CD14-positive monocyte (primary cell): Measurements from ENCODE around the gene PTPRN. TPM values are rescaled to one million over a fixed set of nuclear protein-coding genes. Genes with fewer than 3 reads are reported as not detected.

Experiments
- DNase-seq, 3 donors: peaks; one replicate each; pipeline ENCODE4 v3.0.0-alpha.2; 2011 to 2022
- H2AFZ ChIP-seq: 2 replicates; pipeline ENCODE4 v1.6.0; 2012; ENCODE audit warnings: mild to moderate bottlenecking, low read depth, low read length, inconsistent platforms; ENCODE audit not compliant: insufficient read depth, poor library complexity, severe bottlenecking
- H3K27ac ChIP-seq, 2 donors: 1 replicate in 1 of 2; 2 replicates in 1 of 2; pipeline ENCODE4 v1.5.1; 2012 to 2013; ENCODE audit warnings: low read length in 2 of 2, control low read depth in 1 of 2, inconsistent platforms in 1 of 2, low read depth in 1 of 2, mild to moderate bottlenecking in 1 of 2
- H3K27me3 ChIP-seq, 2 donors: one replicate each; pipeline versions ENCODE4 v1.6.0 to v1.6.1; 2011 to 2013; ENCODE audit warnings: low read length in 2 of 2; ENCODE audit not compliant: control insufficient read depth in 2 of 2, insufficient read depth in 2 of 2
- H3K36me3 ChIP-seq, 2 donors: replicated peaks in 1 of 2; 1 replicate in 1 of 2; 2 replicates in 1 of 2; pipeline versions ENCODE4 v1.5.1 to v1.6.1; 2012 to 2013; ENCODE audit warnings: low read length in 2 of 2, control low read depth in 1 of 2, inconsistent platforms in 1 of 2, mild to moderate bottlenecking in 1 of 2; ENCODE audit not compliant: insufficient read depth in 2 of 2, control insufficient read depth in 1 of 2
- H3K4me1 ChIP-seq, 2 donors: 1 replicate in 1 of 2; 2 replicates in 1 of 2; pipeline versions ENCODE4 v1.5.1 to v1.6.1; 2012 to 2013; ENCODE audit warnings: low read length in 2 of 2, control low read depth in 1 of 2, inconsistent platforms in 1 of 2, mild to moderate bottlenecking in 1 of 2, moderate library complexity in 1 of 2; ENCODE audit not compliant: insufficient read depth in 2 of 2, control insufficient read depth in 1 of 2
- H3K4me2 ChIP-seq: replicated peaks from 2 replicates; pipeline ENCODE3; 2012; ENCODE audit warnings: low read length, moderate library complexity, mild to moderate bottlenecking; ENCODE audit not compliant: poor library complexity, severe bottlenecking; ENCODE audit errors: extremely low read depth
- H3K4me3 ChIP-seq, 3 experiments: fragments of 200-600 bp in 1 of 3; sonication (generic) in 1 of 3; replicated peaks in 1 of 3; 1 replicate in 2 of 3; 2 replicates in 1 of 3; pipeline ENCODE4 v1.5.1; 2011 to 2013; ENCODE audit warnings: low read length in 3 of 3, mild to moderate bottlenecking in 3 of 3, control low read depth in 2 of 3, low read depth in 2 of 3, inconsistent platforms in 1 of 3, moderate library complexity in 1 of 3
- H3K79me2 ChIP-seq: 2 replicates; pipeline ENCODE4 v1.6.0; 2012; ENCODE audit warnings: mild to moderate bottlenecking, control low read depth, inconsistent platforms, low read length, moderate library complexity; ENCODE audit not compliant: insufficient read depth
- H3K9ac ChIP-seq: 2 replicates; pipeline ENCODE4 v1.6.0; 2017; ENCODE audit warnings: low read length, mild to moderate bottlenecking; ENCODE audit not compliant: insufficient read depth, poor library complexity, severe bottlenecking
- H3K9me3 ChIP-seq, 2 donors: replicated peaks in 1 of 2; 1 replicate in 1 of 2; 2 replicates in 1 of 2; pipeline versions ENCODE4 v1.5.1 to v1.6.1; 2012 to 2013; ENCODE audit warnings: low read length in 2 of 2, control low read depth in 1 of 2; ENCODE audit not compliant: control insufficient read depth in 1 of 2, insufficient read depth in 1 of 2
- H4K20me1 ChIP-seq: 2 replicates; pipeline ENCODE4 v1.6.0; 2012; ENCODE audit warnings: mild to moderate bottlenecking, low read length, control low read depth, moderate library complexity; ENCODE audit not compliant: insufficient read depth
- H3K27ac Mint-ChIP-seq, 7 donors: one replicate each; pipeline ENCODE4 v1.8.0; 2020; ENCODE audit warnings: mild to moderate bottlenecking in 7 of 7, mixed read lengths in 7 of 7, moderate library complexity in 6 of 7, inconsistent platforms in 2 of 7
- H3K27me3 Mint-ChIP-seq, 3 donors: one replicate each; pipeline ENCODE4 v1.8.0; 2021 to 2022; ENCODE audit warnings: low read depth in 3 of 3, mild to moderate bottlenecking in 3 of 3, mixed read lengths in 3 of 3, moderate library complexity in 3 of 3, inconsistent platforms in 1 of 3
- H3K36me3 Mint-ChIP-seq, 2 donors: one replicate each; pipeline ENCODE4 v1.8.0; 2020; ENCODE audit warnings: mixed read lengths in 2 of 2, inconsistent platforms in 1 of 2, mild to moderate bottlenecking in 1 of 2
- H3K4me1 Mint-ChIP-seq: one replicate; pipeline ENCODE4 v1.8.0; 2020; ENCODE audit warnings: mild to moderate bottlenecking, mixed read lengths
- H3K4me3 Mint-ChIP-seq, 2 donors: one replicate each; pipeline ENCODE4 v1.8.0; 2020; ENCODE audit warnings: mild to moderate bottlenecking in 2 of 2, mixed read lengths in 2 of 2, moderate library complexity in 1 of 2
- H3K9me3 Mint-ChIP-seq, 7 donors: one replicate each; pipeline ENCODE4 v1.8.0; 2020 to 2022; ENCODE audit warnings: mixed read lengths in 7 of 7, mild to moderate bottlenecking in 6 of 7, moderate library complexity in 6 of 7, inconsistent platforms in 2 of 7
- WGBS: methylation state at CpG from one replicate; pipeline ENCODE4 v1.1.5; 2013; ENCODE audit warnings: missing lambda C conversion rate; ENCODE audit not compliant: insufficient coverage; 5-methylcytosine and 5-hydroxymethylcytosine counted together
- intact Hi-C, 2 donors: fragments of 100-400 bp; cut with micrococcal nuclease; formaldehyde crosslinking; loops; one replicate each; pipeline versions ENCODE4 v1.15.0 to v1.15.1; 2023
- polyA plus RNA-seq, 3 donors: library from polyadenylated mRNA; depleted of rRNA in 1 of 3; unstranded in 2 of 3; stranded (reverse) in 1 of 3; fragments of 300-500 nt in 2 of 3; fragments of >200 nt in 1 of 3; fragmentation: Illumina TruSeq in 2 of 3; gene quantifications; 1 replicate in 2 of 3; 2 replicates in 1 of 3; pipeline ENCODE4 v1.2.3, GENCODE V29; 2012 to 2021
- TF ChIP-seq, protein P1 (sequence below): fragments of 200-600 bp; IDR thresholded peaks from one replicate; pipeline ENCODE4 v1.8.0; 2022; ENCODE audit warnings: antibody characterized with exemption, mild to moderate bottlenecking

The PTPRN gene
- polyA plus RNA-seq, 3 donors: not detected

DNA sequence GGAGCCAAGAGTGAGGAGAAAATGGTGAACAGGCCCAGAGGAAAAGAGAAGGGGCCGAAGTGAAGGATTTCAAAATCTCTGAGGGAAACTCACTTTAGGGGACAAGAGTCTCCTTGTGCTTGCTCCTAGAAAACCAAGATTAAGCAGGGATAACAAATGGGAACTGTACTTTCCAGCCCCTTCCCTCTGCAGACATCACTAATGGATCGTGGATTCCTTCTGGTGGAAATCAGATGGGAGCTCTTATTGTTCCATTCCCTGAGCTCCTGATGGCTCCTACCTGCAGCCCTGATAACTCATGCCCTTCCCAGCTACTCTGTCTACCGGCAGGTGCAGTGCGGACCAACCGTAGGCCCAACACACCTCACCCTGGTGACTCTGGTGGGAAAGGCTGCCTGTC, 43.9 kb upstream of the PTPRN start:
- Mint-ChIP-seq H3K36me3 (no peaks in the 10 kb centered on the region), H3K4me3 (no peak overlapping the region), H3K27ac (no peak overlapping the region), H3K9me3 (peaks cover 0 to 4% (median 0%) of the 10 kb centered on the region in 7 donors), H3K4me1 (peaks cover 32% of the 10 kb centered on the region), H3K27me3 (peaks cover 12 to 34% (median 30%) of the 10 kb centered on the region in 3 donors)
- TF ChIP-seq, protein P1, sequence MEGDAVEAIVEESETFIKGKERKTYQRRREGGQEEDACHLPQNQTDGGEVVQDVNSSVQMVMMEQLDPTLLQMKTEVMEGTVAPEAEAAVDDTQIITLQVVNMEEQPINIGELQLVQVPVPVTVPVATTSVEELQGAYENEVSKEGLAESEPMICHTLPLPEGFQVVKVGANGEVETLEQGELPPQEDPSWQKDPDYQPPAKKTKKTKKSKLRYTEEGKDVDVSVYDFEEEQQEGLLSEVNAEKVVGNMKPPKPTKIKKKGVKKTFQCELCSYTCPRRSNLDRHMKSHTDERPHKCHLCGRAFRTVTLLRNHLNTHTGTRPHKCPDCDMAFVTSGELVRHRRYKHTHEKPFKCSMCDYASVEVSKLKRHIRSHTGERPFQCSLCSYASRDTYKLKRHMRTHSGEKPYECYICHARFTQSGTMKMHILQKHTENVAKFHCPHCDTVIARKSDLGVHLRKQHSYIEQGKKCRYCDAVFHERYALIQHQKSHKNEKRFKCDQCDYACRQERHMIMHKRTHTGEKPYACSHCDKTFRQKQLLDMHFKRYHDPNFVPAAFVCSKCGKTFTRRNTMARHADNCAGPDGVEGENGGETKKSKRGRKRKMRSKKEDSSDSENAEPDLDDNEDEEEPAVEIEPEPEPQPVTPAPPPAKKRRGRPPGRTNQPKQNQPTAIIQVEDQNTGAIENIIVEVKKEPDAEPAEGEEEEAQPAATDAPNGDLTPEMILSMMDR: no peak
- Histone ChIP-seq H2AFZ (no peak overlapping the region), H3K79me2 (no peaks in the 10 kb centered on the region), H3K36me3 (no peaks in the 10 kb centered on the region), H3K9ac (no peak overlapping the region), H4K20me1 (no peaks in the 10 kb centered on the region), H3K4me3 (no peak overlapping the region), H3K4me2 (no peak overlapping the region), H3K27me3 (peaks cover 3 to 19% of the 10 kb centered on the region in 2 donors), H3K9me3 (no peaks in the 10 kb centered on the region), H3K4me1 (peaks cover 23 to 24% of the 10 kb centered on the region in 2 donors), H3K27ac (no peak overlapping the region)
- WGBS: 88% methylated on average over 5 of the region's 5 CpGs
- no peak for DNase-seq
- intact Hi-C loops: no loop called here

DNA sequence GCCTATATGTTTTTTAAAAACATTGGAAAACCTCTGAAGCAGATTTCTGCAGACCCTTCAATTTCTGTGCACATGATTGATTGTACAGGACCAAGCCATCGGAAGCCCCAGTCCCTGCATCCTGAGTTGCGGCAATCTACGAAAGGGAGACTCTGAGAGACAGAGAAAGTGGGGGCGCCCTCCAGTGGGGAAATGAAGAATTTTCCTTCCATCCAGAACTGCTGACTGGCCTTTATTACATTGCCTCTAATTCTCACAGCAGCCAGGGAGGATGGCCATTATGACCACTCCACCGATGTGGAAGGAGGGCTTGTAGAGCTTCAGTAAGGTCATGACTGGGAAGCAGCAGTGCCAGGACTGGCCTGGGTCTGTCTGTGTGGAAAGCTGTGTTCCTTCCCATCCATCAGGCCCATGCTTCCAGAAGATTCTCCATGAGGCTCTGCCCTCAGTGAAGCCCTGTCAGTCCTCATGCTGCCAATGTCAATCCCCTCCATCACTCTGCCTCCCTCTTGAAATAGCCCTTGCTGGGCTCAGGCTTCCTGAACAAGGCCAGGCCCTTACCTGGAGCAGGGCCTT, 43.3 kb upstream of the PTPRN start:
- WGBS: 0% methylated on average over 1 of the region's 5 CpGs
- intact Hi-C loops: no loop called here
- H3K79me2 ChIP-seq: no peaks in the 10 kb centered on the region
- no peak overlapping the region for H3K27ac ChIP-seq
- H3K9ac ChIP-seq: no peak overlapping the region
- no peaks in the 10 kb centered on the region for H3K36me3 Mint-ChIP-seq
- peak; percentile 45 to 63 (median 61) for DNase-seq
- no peak overlapping the region for H3K4me3 ChIP-seq
- H3K4me1 Mint-ChIP-seq: peaks cover 28% of the 10 kb centered on the region
- H2AFZ ChIP-seq: no peak overlapping the region
- no peaks in the 10 kb centered on the region for H3K9me3 ChIP-seq
- TF ChIP-seq, protein P1: peak; percentile 88
- peaks cover 3 to 17% of the 10 kb centered on the region in 2 donors for H3K27me3 ChIP-seq
- no peaks in the 10 kb centered on the region for H4K20me1 ChIP-seq
- H3K27ac Mint-ChIP-seq: no peak overlapping the region
- H3K4me1 ChIP-seq: peaks cover 17 to 18% of the 10 kb centered on the region in 2 donors
- H3K4me2 ChIP-seq: no peak overlapping the region
- peaks cover 0 to 4% (median 0%) of the 10 kb centered on the region in 7 donors for H3K9me3 Mint-ChIP-seq
- peaks cover 16 to 34% (median 25%) of the 10 kb centered on the region in 3 donors for H3K27me3 Mint-ChIP-seq
- no peak overlapping the region for H3K4me3 Mint-ChIP-seq
- no peaks in the 10 kb centered on the region for H3K36me3 ChIP-seq
